ENCODE measurements around the gene BBS2.

Gene BBS2

GRCh38 chr16:56519459-56520250 lies at the start of gene BBS2:
Gene BBS2, minus strand, starts transcription at chr16:56520024. Its CDS starts 162 bp downstream, at chr16:56519862.
- peak; percentile 26 for DNase-seq

GRCh38 chr16:56564793-56565477 lies 45.1 kb upstream of the BBS2 start, which contains the start of gene MT4:
Gene MT4, plus strand, starts transcription at chr16:56565073. Its CDS starts 56 bp downstream, at chr16:56565129.
- DNase-seq = no peak

- DNase-seq = no peak
Observed at GRCh38 chr16:56561126-56561525, 41.3 kb upstream of the BBS2 start.

GRCh38 chr16:56560447-56560846 lies 40.6 kb upstream of the BBS2 start:
- no peak for DNase-seq

- no peak for DNase-seq
Observed at GRCh38 chr16:56559109-56559508, 39.3 kb upstream of the BBS2 start.

GRCh38 chr16:56558024-56558747 lies 38.4 kb upstream of the BBS2 start:
- no peak for DNase-seq

- DNase-seq = no peak
Observed at GRCh38 chr16:56554441-56554840, 34.6 kb upstream of the BBS2 start.

- DNase-seq = no peak
Observed at GRCh38 chr16:56551796-56552738, 32.2 kb upstream of the BBS2 start.

- no peak for DNase-seq
Observed at GRCh38 chr16:56549744-56550385, 30.0 kb upstream of the BBS2 start.

- no peak for DNase-seq
Observed at GRCh38 chr16:56549161-56549560, 29.3 kb upstream of the BBS2 start.

GRCh38 chr16:56547949-56548567 lies 28.2 kb upstream of the BBS2 start:
- no peak for DNase-seq

- no peak for DNase-seq
Observed at GRCh38 chr16:56547120-56547948, 27.5 kb upstream of the BBS2 start.

- DNase-seq = no peak
Observed at GRCh38 chr16:56542039-56542438, 22.2 kb upstream of the BBS2 start.

GRCh38 chr16:56539656-56540055 lies 19.8 kb upstream of the BBS2 start:
- no peak for DNase-seq

- DNase-seq = no peak
Observed at GRCh38 chr16:56538331-56538730, 18.5 kb upstream of the BBS2 start.

GRCh38 chr16:56534847-56535383 lies 15.1 kb upstream of the BBS2 start:
- no peak for DNase-seq

GRCh38 chr16:56532714-56533113 lies 12.9 kb upstream of the BBS2 start:
- no peak for DNase-seq

GRCh38 chr16:56530872-56531271 lies 11.0 kb upstream of the BBS2 start:
- no peak for DNase-seq

GRCh38 chr16:56525236-56525635 lies 5.4 kb upstream of the BBS2 start:
- DNase-seq = no peak

GRCh38 chr16:56520251-56520577 lies 390 bp upstream of the BBS2 start:
- no peak for DNase-seq

All from NCI-H1048 (cell line).